GM12801 (cell line): ENCODE measurements around the gene HBQ1.

ENCODE experiments used
- CTCF ChIP-seq: IDR thresholded peaks from one replicate; pipeline ENCODE4 v1.5.1; 2011; ENCODE audit warnings: control low read depth; ENCODE audit not compliant: insufficient read length; ENCODE audit errors: extremely low read depth

The HBQ1 gene

GRCh38 chr16:191831-192230 is 11.6 kb downstream of the HBQ1 start:
- TF ChIP-seq CTCF = no peak

- TF ChIP-seq CTCF = no peak
These were observed 12.4 kb downstream of the HBQ1 start for GRCh38 chr16:192686-193085.

- TF ChIP-seq CTCF = no peak
These were observed 13.2 kb downstream of the HBQ1 start for GRCh38 chr16:193441-193840.

GRCh38 chr16:194516-194915 is 14.3 kb downstream of the HBQ1 start:
- TF ChIP-seq CTCF = no peak

GRCh38 chr16:200388-200787 is 20.1 kb downstream of the HBQ1 start:
- no peak for TF ChIP-seq CTCF

- TF ChIP-seq CTCF = no peak
These were observed 23.0 kb downstream of the HBQ1 start for GRCh38 chr16:203246-203645.

- no peak for TF ChIP-seq CTCF
These were observed 32.7 kb downstream of the HBQ1 start for GRCh38 chr16:212999-213398.

- TF ChIP-seq CTCF = no peak
These were observed 39.8 kb downstream of the HBQ1 start for GRCh38 chr16:220021-220420.
